Measurements from ENCODE around the gene SAMM50. TPM values are rescaled to one million over a fixed set of nuclear protein-coding genes. Genes with fewer than 3 reads are reported as not detected.

Gene SAMM50
- total RNA-seq, 4 donors from 2014 or later, result 23.2 to 36.0 (median 32.3) TPM

- WGBS, 2 donors, result 98% methylated on average over 9 of the region's 9 CpGs
- TF ChIP-seq CTCF (IDR thresholded peaks at IDR 0.05) (no peak), POLR2A (IDR thresholded peaks at IDR 0.05) (no peak)
- intact Hi-C loops (cut with DNase I; ENCODE audit: low total_unique reads), result no loop called here
- DNase-seq (ENCODE audit: low spot score in 2 of 2), result no peak
- no peak overlapping the region for H3K4me3 ChIP-seq (ENCODE audit: low read depth, poor library complexity, severe bottlenecking)
These were observed 63.4 kb downstream of the SAMM50 start for GRCh38 chr22:44018594-44018993.

GRCh38 chr22:44019416-44019815 is 64.2 kb downstream of the SAMM50 start:
- TF ChIP-seq POLR2A (IDR thresholded peaks at IDR 0.05) (no peak), CTCF (IDR thresholded peaks at IDR 0.05) (no peak)
- WGBS, 2 donors, result 84 to 86% methylated on average over 10 of the region's 10 CpGs
- intact Hi-C loops (cut with DNase I; ENCODE audit: low total_unique reads), result no loop called here
- DNase-seq (ENCODE audit: low spot score in 2 of 2), result no peak
- no peak overlapping the region for H3K4me3 ChIP-seq (ENCODE audit: low read depth, poor library complexity, severe bottlenecking)

- intact Hi-C loops (cut with DNase I; ENCODE audit: low total_unique reads), result no loop called here
- no peak for DNase-seq (ENCODE audit: low spot score in 2 of 2)
- WGBS, 2 donors, result 86 to 88% methylated on average over 5 of the region's 5 CpGs
- TF ChIP-seq CTCF (IDR thresholded peaks at IDR 0.05), result no peak
- TF ChIP-seq POLR2A (IDR thresholded peaks at IDR 0.05), result no peak
- no peak overlapping the region for H3K4me3 ChIP-seq (ENCODE audit: low read depth, poor library complexity, severe bottlenecking)
These were observed 64.6 kb downstream of the SAMM50 start for GRCh38 chr22:44019846-44020245.

- TF ChIP-seq CTCF (IDR thresholded peaks at IDR 0.05), result no peak
- TF ChIP-seq POLR2A (IDR thresholded peaks at IDR 0.05), result no peak
- 92 to 96% methylated on average over 8 of the region's 8 CpGs for WGBS, 2 donors
- intact Hi-C loops (cut with DNase I; ENCODE audit: low total_unique reads), result no loop called here
- no peak overlapping the region for H3K4me3 ChIP-seq (ENCODE audit: low read depth, poor library complexity, severe bottlenecking)
- DNase-seq (ENCODE audit: low spot score in 2 of 2), result no peak
These were observed 65.7 kb downstream of the SAMM50 start for GRCh38 chr22:44020981-44021380.

GRCh38 chr22:44023404-44024287 is 68.4 kb downstream of the SAMM50 start:
- no peak for TF ChIP-seq POLR2A (IDR thresholded peaks at IDR 0.05)
- TF ChIP-seq CTCF (IDR thresholded peaks at IDR 0.05), result no peak
- peak overlapping the region; percentile 22 for H3K4me3 ChIP-seq (ENCODE audit: low read depth, poor library complexity, severe bottlenecking)
- intact Hi-C loops (cut with DNase I; ENCODE audit: low total_unique reads), result no loop called here
- 30 to 62% methylated on average over 11 to 25 of the region's 54 CpGs for WGBS, 2 donors
- DNase-seq (ENCODE audit: low spot score in 2 of 2), result no peak

Measured in lower leg skin (tissue), 4 donors.